HG03460 (cell line): ENCODE measurements around the gene MCTP2.

Experiments used
- ATAC-seq: cut with Tn5 transposase; IDR thresholded peaks from one replicate; pipeline ENCODE4 v1.9.1; 2021; ENCODE audit not compliant: unreplicated experiment

MCTP2 gene

GRCh38 chr15:94348084-94348483 lies 116.7 kb downstream of the MCTP2 start:
- ATAC-seq, result no peak

GRCh38 chr15:94351031-94351535 lies 119.7 kb downstream of the MCTP2 start:
- ATAC-seq, result no peak

GRCh38 chr15:94352636-94353487 lies 121.5 kb downstream of the MCTP2 start:
- no peak for ATAC-seq

GRCh38 chr15:94353488-94353820 lies 122.1 kb downstream of the MCTP2 start:
- ATAC-seq, result no peak

GRCh38 chr15:94354655-94355054 lies 123.3 kb downstream of the MCTP2 start:
- ATAC-seq, result no peak

- ATAC-seq, result no peak
Measured at GRCh38 chr15:94359716-94360115, 128.4 kb downstream of the MCTP2 start.

GRCh38 chr15:94360251-94360685 lies 128.9 kb downstream of the MCTP2 start:
- ATAC-seq, result no peak

GRCh38 chr15:94362385-94363092 lies 131.2 kb downstream of the MCTP2 start:
- ATAC-seq, result no peak

GRCh38 chr15:94363382-94363781 lies 132.0 kb downstream of the MCTP2 start:
- no peak for ATAC-seq

- no peak for ATAC-seq
Measured at GRCh38 chr15:94366781-94367180, 135.4 kb downstream of the MCTP2 start.

GRCh38 chr15:94367726-94368535 lies 136.6 kb downstream of the MCTP2 start:
- ATAC-seq, result no peak

GRCh38 chr15:94370206-94370935 lies 139.0 kb downstream of the MCTP2 start:
- no peak for ATAC-seq

GRCh38 chr15:94370936-94371285 lies 139.6 kb downstream of the MCTP2 start:
- no peak for ATAC-seq

- ATAC-seq, result no peak
Measured at GRCh38 chr15:94372821-94373220, 141.5 kb downstream of the MCTP2 start.

GRCh38 chr15:94375997-94376396 lies 144.6 kb downstream of the MCTP2 start:
- no peak for ATAC-seq

GRCh38 chr15:94379986-94380385 lies 148.6 kb downstream of the MCTP2 start:
- no peak for ATAC-seq

- ATAC-seq, result no peak
Measured at GRCh38 chr15:94380798-94381197, 149.4 kb downstream of the MCTP2 start.

- ATAC-seq, result no peak
Measured at GRCh38 chr15:94381384-94381783, 150.0 kb downstream of the MCTP2 start.

GRCh38 chr15:94383041-94383440 lies 151.7 kb downstream of the MCTP2 start:
- no peak for ATAC-seq

- ATAC-seq, result no peak
Measured at GRCh38 chr15:94383706-94384105, 152.3 kb downstream of the MCTP2 start.

- ATAC-seq, result no peak
Measured at GRCh38 chr15:94385441-94385840, 154.1 kb downstream of the MCTP2 start.
